K562 treated with DMSO at 1 percent for 48 hours (cell line): ENCODE data around the gene ACTL10. TPM values are rescaled to one million over a fixed set of nuclear protein-coding genes. Genes with fewer than 3 reads are reported as not detected.

Experiments used
- total RNA-seq: library from RNA; unstranded; fragments of 300-600 nt; gene quantifications from 2 replicates; pipeline ENCODE4 v1.2.3, GENCODE V29; 2022; ENCODE audit warnings: low replicate concordance; ENCODE audit errors: extremely low read depth

ACTL10 gene
- total RNA-seq, result not detected in 2 replicates

GRCh38 chr20:33666293-33667244 lies at the start of gene ACTL10:
Gene ACTL10 (plus strand): TSS chr20:33666943. CDS start chr20:33667498, 555 bp downstream.

GRCh38 chr20:33662172-33662571 lies 4.6 kb upstream of the ACTL10 start, which contains the start of gene C20orf144:
Gene C20orf144 (plus strand): TSS chr20:33662327. CDS start chr20:33662346, 19 bp downstream.

GRCh38 chr20:33674294-33675135 lies 7.8 kb downstream of the ACTL10 start, which contains the start of gene NECAB3:
Gene NECAB3 (minus strand): TSS chr20:33674428. CDS start chr20:33674352, 76 bp downstream.

GRCh38 chr20:33686100-33686983 lies 19.6 kb downstream of the ACTL10 start, which contains the start of gene E2F1:
Gene E2F1 (minus strand): TSS chr20:33686385. CDS start chr20:33686264, 121 bp downstream.

Other genes starting within 250 kb of the ACTL10 start
- not detected in 2 replicates for gene SNTA1, start 223.2 kb upstream of the ACTL10 start, total RNA-seq
- not detected in 2 replicates for gene CBFA2T2, start 176.8 kb upstream of the ACTL10 start, total RNA-seq
- not detected in 2 replicates for gene C20orf144, start 4.6 kb upstream of the ACTL10 start, total RNA-seq
- gene NECAB3, start 7.5 kb downstream of the ACTL10 start, total RNA-seq, result 311 TPM in 1 of 2 replicates, not detected in the other
- not detected in 2 replicates for gene E2F1, start 19.4 kb downstream of the ACTL10 start, total RNA-seq
- not detected in 2 replicates for gene PXMP4, start 53.4 kb downstream of the ACTL10 start, total RNA-seq
- gene ZNF341, start 65.1 kb downstream of the ACTL10 start, total RNA-seq, result not detected in 2 replicates
- gene CHMP4B, start 144.4 kb downstream of the ACTL10 start, total RNA-seq, result not detected in 2 replicates